Ovary (tissue), 9 donors: ENCODE data around the gene ATP5F1C. TPM values are rescaled to one million over a fixed set of nuclear protein-coding genes. Genes with fewer than 3 reads are reported as not detected.
"Not testable (repeated sequence)": the region's sequence is repeated elsewhere in the genome, so short reads cannot be mapped to it uniquely, and the experiment has no call there.

ENCODE experiments used
- DNase-seq, 5 donors: peaks; one replicate each; pipeline ENCODE4 v3.0.0-alpha.2; 2019 to 2020
- H3K27ac ChIP-seq, 2 donors: fragments of 200-600 bp; one replicate each; pipeline versions ENCODE4 v1.5.1 to v1.8.0; 2019 to 2022
- H3K27me3 ChIP-seq: fragments of 200-600 bp; one replicate; pipeline ENCODE4 v1.8.0; 2022
- H3K36me3 ChIP-seq: fragments of 200-600 bp; sonication (generic); one replicate; pipeline ENCODE4 v1.5.1; 2019
- H3K4me1 ChIP-seq: one replicate; pipeline ENCODE4 v1.8.1; 2013; ENCODE audit warnings: mild to moderate bottlenecking, moderate library complexity; ENCODE audit not compliant: insufficient read depth
- H3K4me3 ChIP-seq: fragments of 200-600 bp; sonication (generic); one replicate; pipeline ENCODE4 v1.5.1; 2017
- H3K9me3 ChIP-seq, 2 donors: fragments of 200-600 bp in 1 of 2; sonication (generic) in 1 of 2; one replicate each; pipeline versions ENCODE4 v1.5.1 to v1.8.1; 2013 to 2019; ENCODE audit warnings: mild to moderate bottlenecking in 1 of 2, moderate library complexity in 1 of 2
- EP300 ChIP-seq: sonication (generic); formaldehyde crosslinking; IDR thresholded peaks from one replicate; pipeline ENCODE4 v1.6.1; 2017; ENCODE audit warnings: antibody characterized with exemption
- POLR2A ChIP-seq: fragments of 450-650 bp; IDR thresholded peaks from one replicate; pipeline ENCODE4 v1.6.1; 2017; ENCODE audit warnings: antibody characterized with exemption, mild to moderate bottlenecking, moderate library complexity
- WGBS, 3 donors: extraction: QIAGEN DNeasy Blood & Tissue Kit in 1 of 3; methylation state at CpG; one replicate each; pipeline versions ENCODE4 v1.1.5 to v1.1.7; 2013 to 2017; 5-methylcytosine and 5-hydroxymethylcytosine counted together
- intact Hi-C, 4 donors: fragments of 100-400 bp; cut with DNase I; formaldehyde crosslinking; loops; one replicate each; pipeline versions ENCODE4 v1.11.0 to v1.15.1; 2022 to 2023
- polyA plus RNA-seq, 2 donors: library from polyadenylated mRNA; stranded (reverse); fragments of 200-250 nt in 1 of 2; fragments of 350-450 nt in 1 of 2; fragmentation: Illumina TruSeq in 1 of 2; extraction: RNeasy Lipid Tissue Mini Kit (QIAGEN cat#74804) in 1 of 2; gene quantifications; one replicate each; pipeline ENCODE4 v1.2.3, GENCODE V29; 2013 to 2014
- total RNA-seq, 7 donors: library from RNA; depleted of rRNA in 2 of 7; stranded (reverse); fragments of >200 nt in 2 of 7; fragmentation: NEBNext Ultra II Directional in 3 of 7; extraction: Animal tissue kit (Norgen Biotek cat#: 25700) in 3 of 7; gene quantifications; one replicate each; pipeline versions ENCODE4 v1.1.0 to v1.2.4, GENCODE V29; 2016 to 2023
- TF ChIP-seq, protein P1 (sequence below), 3 donors: fragments of 450-650 bp in 2 of 3; fragments of 200-600 bp in 1 of 3; IDR thresholded peaks; one replicate each; pipeline versions ENCODE4 v1.5.1 to v1.8.0; 2016 to 2022; ENCODE audit warnings: antibody characterized with exemption in 3 of 3, mild to moderate bottlenecking in 1 of 3
- donor health status: DM: no; HTN: no; CAD: no; lungs with moderate emphysema.
- donor health status: DM: no; HTN: no; CAD: no.
- donor health status: Bipolar disorder and iron deficiency.
- donor health status: DM: yes; HTN: yes; CAD: no.
- donor health status: DM: no; HTN: no; CAD: no.
- donor health status: DM: yes; HTN: yes; CAD: no.

Gene ATP5F1C
- total and polyA plus RNA-seq, 9 donors = 154 to 324 (median 191) TPM

DNA sequence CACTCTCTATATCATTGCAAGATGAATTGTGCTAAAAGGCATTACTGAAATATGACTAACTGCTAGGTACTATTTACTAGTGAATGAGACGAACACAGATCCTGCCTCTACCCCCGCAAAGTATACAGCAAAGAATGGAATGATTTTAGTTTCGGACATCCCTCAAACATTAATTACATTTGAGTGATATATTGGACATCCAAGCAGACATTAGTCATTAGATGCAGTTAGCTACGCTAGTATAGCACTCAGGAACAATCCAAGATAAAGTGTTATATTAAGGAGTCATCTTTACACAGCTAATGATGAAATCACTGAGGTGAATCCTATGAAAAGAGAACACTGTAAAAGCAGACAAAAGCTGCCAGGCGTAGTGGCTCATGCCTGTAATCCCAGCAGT lies 23.0 kb downstream of the ATP5F1C start:
- H3K9me3 ChIP-seq = no peaks in the 10 kb centered on the region
- no peak overlapping the region for H3K27ac ChIP-seq
- intact Hi-C loops = loop anchor here in 1 of 4 donors (10.0 kb wide), 1 partner anchor 286 kb away; no protein-coding TSS in a partner anchor
- 69 to 90% (median 77%) methylated on average over 5 of the region's 5 CpGs for WGBS, 3 donors
- DNase-seq = no peak
- no peaks in the 10 kb centered on the region for H3K36me3 ChIP-seq
- no peak overlapping the region for H3K4me3 ChIP-seq
- no peaks in the 10 kb centered on the region for H3K4me1 ChIP-seq
- H3K27me3 ChIP-seq = no peaks in the 10 kb centered on the region
- TF ChIP-seq, protein P1, sequence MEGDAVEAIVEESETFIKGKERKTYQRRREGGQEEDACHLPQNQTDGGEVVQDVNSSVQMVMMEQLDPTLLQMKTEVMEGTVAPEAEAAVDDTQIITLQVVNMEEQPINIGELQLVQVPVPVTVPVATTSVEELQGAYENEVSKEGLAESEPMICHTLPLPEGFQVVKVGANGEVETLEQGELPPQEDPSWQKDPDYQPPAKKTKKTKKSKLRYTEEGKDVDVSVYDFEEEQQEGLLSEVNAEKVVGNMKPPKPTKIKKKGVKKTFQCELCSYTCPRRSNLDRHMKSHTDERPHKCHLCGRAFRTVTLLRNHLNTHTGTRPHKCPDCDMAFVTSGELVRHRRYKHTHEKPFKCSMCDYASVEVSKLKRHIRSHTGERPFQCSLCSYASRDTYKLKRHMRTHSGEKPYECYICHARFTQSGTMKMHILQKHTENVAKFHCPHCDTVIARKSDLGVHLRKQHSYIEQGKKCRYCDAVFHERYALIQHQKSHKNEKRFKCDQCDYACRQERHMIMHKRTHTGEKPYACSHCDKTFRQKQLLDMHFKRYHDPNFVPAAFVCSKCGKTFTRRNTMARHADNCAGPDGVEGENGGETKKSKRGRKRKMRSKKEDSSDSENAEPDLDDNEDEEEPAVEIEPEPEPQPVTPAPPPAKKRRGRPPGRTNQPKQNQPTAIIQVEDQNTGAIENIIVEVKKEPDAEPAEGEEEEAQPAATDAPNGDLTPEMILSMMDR (IDR thresholded peaks at IDR 0.05) = no peak
- TF ChIP-seq EP300 (no peak), POLR2A (no peak)

DNA sequence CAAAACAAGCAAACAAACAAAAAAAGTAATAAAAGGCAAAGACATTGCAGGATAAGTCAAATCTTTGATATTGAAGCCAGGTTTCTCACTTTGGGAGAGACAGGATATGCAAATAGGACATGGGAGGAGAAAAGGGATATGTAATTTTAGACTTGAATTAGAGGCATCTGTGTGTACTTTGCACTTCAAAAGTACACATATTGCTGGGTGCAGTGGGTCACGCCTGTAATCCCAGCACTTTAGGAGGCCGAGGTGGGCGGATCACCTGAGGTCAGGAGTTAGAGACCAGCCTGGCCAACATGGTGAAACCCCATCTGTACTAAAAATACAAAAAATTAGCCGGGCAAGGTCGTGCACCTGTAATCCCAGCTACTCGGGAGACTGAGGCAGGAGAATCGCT lies 23.8 kb downstream of the ATP5F1C start:
- not testable (repeated sequence) for H3K36me3 ChIP-seq, H3K9me3 ChIP-seq, H3K27ac ChIP-seq, H3K4me3 ChIP-seq, H3K27me3 ChIP-seq, DNase-seq, H3K4me1 ChIP-seq
- intact Hi-C loops = loop anchor here in 1 of 4 donors (10.0 kb wide), 1 partner anchor 287 kb away; no protein-coding TSS in a partner anchor
- 68 to 82% (median 68%) methylated on average over 7 of the region's 7 CpGs for WGBS, 3 donors

DNA sequence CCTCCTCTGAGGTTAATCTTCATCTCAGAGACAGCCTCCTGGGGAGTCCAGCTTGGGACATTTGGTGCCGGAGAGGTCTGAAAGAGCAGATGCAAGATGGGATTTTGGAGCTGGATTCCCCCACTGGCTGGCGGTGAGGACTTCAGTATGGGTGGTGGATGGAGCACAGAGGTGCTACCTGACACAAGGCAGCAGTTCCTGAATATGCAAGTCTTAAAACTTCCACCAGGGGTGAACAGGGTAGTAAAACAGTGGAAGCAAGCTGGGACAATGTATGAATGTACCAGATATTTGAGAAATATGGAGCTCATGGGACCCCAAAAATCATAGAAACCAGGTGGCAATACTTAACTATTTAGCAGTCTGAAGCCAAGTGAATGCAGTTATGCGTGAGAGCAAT lies 25.5 kb downstream of the ATP5F1C start:
- no peak for DNase-seq
- no peaks in the 10 kb centered on the region for H3K4me1 ChIP-seq
- no peaks in the 10 kb centered on the region for H3K9me3 ChIP-seq
- no peak overlapping the region for H3K27ac ChIP-seq
- no peaks in the 10 kb centered on the region for H3K27me3 ChIP-seq
- intact Hi-C loops = loop anchor here in 1 of 4 donors (10.0 kb wide), 1 partner anchor 289 kb away; no protein-coding TSS in a partner anchor
- WGBS, 3 donors = 64 to 79% (median 69%) methylated on average over 3 of the region's 3 CpGs
- H3K4me3 ChIP-seq = no peak overlapping the region
- TF ChIP-seq, protein P1 (IDR thresholded peaks at IDR 0.05) = no peak
- TF ChIP-seq POLR2A (no peak), EP300 (no peak)
- no peaks in the 10 kb centered on the region for H3K36me3 ChIP-seq

DNA sequence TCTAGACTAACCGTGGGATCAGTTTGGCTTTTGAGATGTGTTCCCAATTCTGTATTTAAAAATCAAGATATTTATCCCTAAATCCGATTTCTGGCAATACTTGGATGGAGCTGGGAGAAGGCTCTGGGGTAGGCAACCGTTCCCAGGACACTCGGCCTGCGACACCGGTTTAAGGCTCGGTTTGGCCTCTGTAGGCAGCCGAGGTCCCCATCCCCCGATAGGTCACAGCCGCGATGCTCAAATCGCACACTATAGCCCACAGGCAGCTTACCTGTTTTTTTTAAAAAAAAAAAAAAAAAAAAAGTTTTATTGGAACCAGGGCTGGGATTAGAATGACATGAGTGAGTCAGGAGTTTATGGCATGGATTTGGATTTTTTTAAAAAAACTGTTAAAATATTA lies 29.6 kb downstream of the ATP5F1C start:
- no peak for DNase-seq
- H3K4me1 ChIP-seq = peaks cover 1% of the 10 kb centered on the region
- H3K4me3 ChIP-seq = peak overlapping the region; percentile 65
- intact Hi-C loops = loop anchor here in 1 of 4 donors (10.0 kb wide), 1 partner anchor 293 kb away; no protein-coding TSS in a partner anchor
- H3K36me3 ChIP-seq = no peaks in the 10 kb centered on the region
- 7 to 17% (median 11%) methylated on average over 12 of the region's 12 CpGs for WGBS, 3 donors
- no peaks in the 10 kb centered on the region for H3K9me3 ChIP-seq
- H3K27ac ChIP-seq = no peak overlapping the region
- H3K27me3 ChIP-seq = no peaks in the 10 kb centered on the region
- TF ChIP-seq POLR2A = no peak
- TF ChIP-seq EP300 = no peak
- TF ChIP-seq, protein P1 (IDR thresholded peaks at IDR 0.05) = no peak

DNA sequence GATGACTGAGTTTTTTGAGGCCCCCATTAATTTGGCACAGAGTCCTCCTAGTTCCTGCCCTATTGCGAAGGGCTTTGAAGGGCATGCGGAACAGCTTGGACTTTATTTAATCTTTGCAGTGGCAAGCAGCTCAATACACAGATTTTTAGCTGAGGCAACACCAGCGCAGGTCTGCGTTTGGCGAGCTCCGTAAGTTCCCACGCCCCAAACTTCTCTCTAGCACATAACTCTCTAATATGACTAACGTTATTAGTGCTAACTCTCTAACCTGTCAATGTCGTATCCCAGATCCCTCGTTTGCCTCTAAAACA lies 30.0 kb downstream of the ATP5F1C start:
- Histone ChIP-seq H3K9me3 (no peaks in the 10 kb centered on the region), H3K27ac (no peak overlapping the region), H3K36me3 (no peaks in the 10 kb centered on the region), H3K4me1 (peaks cover 1% of the 10 kb centered on the region), H3K4me3 (peak overlapping the region; percentile 65), H3K27me3 (no peaks in the 10 kb centered on the region)
- WGBS, 3 donors = 0 to 1% (median 1%) methylated on average over 10 of the region's 10 CpGs
- no peak for DNase-seq
- TF ChIP-seq, protein P1 (IDR thresholded peaks at IDR 0.05) = no peak
- TF ChIP-seq POLR2A (no peak), EP300 (no peak)
- intact Hi-C loops = loop anchor here in 1 of 4 donors (10.0 kb wide), 1 partner anchor 293 kb away; no protein-coding TSS in a partner anchor
